ENCODE data around the gene ATP6V1F. TPM values are rescaled to one million over a fixed set of nuclear protein-coding genes. Genes with fewer than 3 reads are reported as not detected.
A peak's percentile ranks its signal among the peaks of the same experiment; 100 is the strongest.

The ATP6V1F gene
- total RNA-seq, 2 experiments from 2014 or later, result 49.6 to 54.3 TPM

- peaks cover 17% of the 10 kb centered on the region for H3K4me1 ChIP-seq (ENCODE audit: insufficient read depth, low read length)
- Mint-ChIP-seq H3K27me3 (no peaks in the 10 kb centered on the region), H3K4me1 (ENCODE audit: low read depth) (peaks cover 23% of the 10 kb centered on the region), H3K4me3 (peak overlapping the region; percentile 86), H3K9me3 (no peaks in the 10 kb centered on the region), H3K36me3 (ENCODE audit: low read depth) (peaks cover 8% of the 10 kb centered on the region), H3K27ac (no peak overlapping the region)
- ATAC-seq (ENCODE audit: poor library complexity), result peak; percentile 37
- intact Hi-C loops (cut with DNase I, micrococcal nuclease), result loop anchor here in 1 of 2 experiments (10.0 kb wide), 1 partner anchor 565 kb away; the partner anchor contains the start of gene STRIP2
- peaks cover 11% of the 10 kb centered on the region for H3K36me3 ChIP-seq (ENCODE audit: insufficient read depth, low read length)
- ChIA-PET CTCF (interaction anchor here (2.7 kb wide), 1 partner anchor 14 kb away, joined by 11 read pairs; no protein-coding TSS in a partner anchor), POLR2A (interaction anchor here (1.8 kb wide), 1 partner anchor 14 kb away, joined by 4 read pairs; no protein-coding TSS in a partner anchor)
- no peaks in the 10 kb centered on the region for H3K9me3 ChIP-seq (ENCODE audit: control insufficient read depth in 1 of 2, insufficient read depth in 1 of 2, low read length in 2 of 2)
- TF ChIP-seq, protein P1, sequence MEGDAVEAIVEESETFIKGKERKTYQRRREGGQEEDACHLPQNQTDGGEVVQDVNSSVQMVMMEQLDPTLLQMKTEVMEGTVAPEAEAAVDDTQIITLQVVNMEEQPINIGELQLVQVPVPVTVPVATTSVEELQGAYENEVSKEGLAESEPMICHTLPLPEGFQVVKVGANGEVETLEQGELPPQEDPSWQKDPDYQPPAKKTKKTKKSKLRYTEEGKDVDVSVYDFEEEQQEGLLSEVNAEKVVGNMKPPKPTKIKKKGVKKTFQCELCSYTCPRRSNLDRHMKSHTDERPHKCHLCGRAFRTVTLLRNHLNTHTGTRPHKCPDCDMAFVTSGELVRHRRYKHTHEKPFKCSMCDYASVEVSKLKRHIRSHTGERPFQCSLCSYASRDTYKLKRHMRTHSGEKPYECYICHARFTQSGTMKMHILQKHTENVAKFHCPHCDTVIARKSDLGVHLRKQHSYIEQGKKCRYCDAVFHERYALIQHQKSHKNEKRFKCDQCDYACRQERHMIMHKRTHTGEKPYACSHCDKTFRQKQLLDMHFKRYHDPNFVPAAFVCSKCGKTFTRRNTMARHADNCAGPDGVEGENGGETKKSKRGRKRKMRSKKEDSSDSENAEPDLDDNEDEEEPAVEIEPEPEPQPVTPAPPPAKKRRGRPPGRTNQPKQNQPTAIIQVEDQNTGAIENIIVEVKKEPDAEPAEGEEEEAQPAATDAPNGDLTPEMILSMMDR (IDR thresholded peaks at IDR 0.05), result no peak
- peak overlapping the region; percentile 20 for H3K4me3 ChIP-seq (ENCODE audit: low read length)
- no peak overlapping the region for H3K27ac ChIP-seq (ENCODE audit: low read depth in 1 of 2, low read length in 2 of 2)
- H3K27me3 ChIP-seq (ENCODE audit: control insufficient read depth in 1 of 2, insufficient read depth in 2 of 2, low read length in 2 of 2), result peaks cover 4 to 5% of the 10 kb centered on the region in 2 experiments
- peak in 3 of 14 experiments; percentile 11 to 48 (median 34) for DNase-seq
These were observed 7.3 kb downstream of the ATP6V1F start for GRCh38 chr7:128869944-128870285.

DNA sequence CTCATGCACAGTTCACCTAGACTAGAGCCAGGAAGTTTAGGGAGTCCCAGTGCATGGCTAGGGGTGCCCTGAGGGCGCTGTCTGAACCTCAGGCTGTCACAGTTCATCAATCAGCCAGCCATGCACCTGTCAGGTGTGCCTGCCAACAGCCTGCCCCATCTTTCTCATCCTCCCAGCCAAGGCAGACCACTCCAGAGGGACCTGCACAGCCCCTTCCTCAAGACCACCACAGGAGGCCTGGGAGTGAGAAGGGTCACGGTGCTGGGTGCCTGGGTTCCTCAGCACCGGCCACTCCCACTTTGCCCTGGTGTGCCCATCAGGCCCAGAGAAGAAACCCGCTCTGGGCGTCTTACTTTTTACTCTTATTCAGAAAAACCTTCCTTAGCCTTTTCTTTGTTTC is 8.4 kb downstream of the ATP6V1F start:
- H3K27ac Mint-ChIP-seq, result no peak overlapping the region
- peaks cover 14% of the 10 kb centered on the region for H3K4me1 ChIP-seq (ENCODE audit: insufficient read depth, low read length)

DNA sequence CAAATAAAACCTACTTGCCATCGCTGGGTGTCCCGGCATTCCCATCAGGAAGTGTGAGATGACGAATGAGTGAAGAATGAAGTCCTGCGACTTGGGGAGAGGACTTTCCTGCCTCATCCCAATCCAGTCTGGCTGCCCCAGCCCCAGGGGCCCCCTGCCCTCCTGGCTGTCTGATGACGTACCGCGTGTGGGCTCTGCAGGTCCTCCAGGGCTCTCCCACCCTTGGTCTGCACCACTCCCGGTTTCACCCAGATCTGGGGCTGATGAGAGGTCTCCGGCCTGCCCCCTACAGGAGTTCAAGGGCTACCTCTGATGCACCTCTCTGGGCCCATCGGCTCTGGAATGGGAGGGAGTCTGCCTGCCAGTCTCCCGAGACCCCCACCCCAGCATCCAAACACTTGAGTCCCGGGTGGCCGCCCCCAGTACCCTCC is 9.8 kb downstream of the ATP6V1F start:
- ATAC-seq (ENCODE audit: poor library complexity) (no peak), DNase-seq (no peak)
- ChIA-PET CTCF (no interaction called here), POLR2A (no interaction called here)
- no peaks in the 10 kb centered on the region for H3K27me3 Mint-ChIP-seq
- Histone ChIP-seq H3K27me3 (ENCODE audit: control insufficient read depth in 1 of 2, insufficient read depth in 2 of 2, low read length in 2 of 2) (peaks cover 4 to 5% of the 10 kb centered on the region in 2 experiments), H3K36me3 (ENCODE audit: insufficient read depth, low read length) (no peaks in the 10 kb centered on the region), H3K4me3 (ENCODE audit: low read length) (no peak overlapping the region), H3K9me3 (ENCODE audit: control insufficient read depth in 1 of 2, insufficient read depth in 1 of 2, low read length in 2 of 2) (no peaks in the 10 kb centered on the region), H3K27ac (ENCODE audit: low read depth in 1 of 2, low read length in 2 of 2) (no peak overlapping the region), H3K4me1 (ENCODE audit: insufficient read depth, low read length) (peaks cover 14% of the 10 kb centered on the region)
- TF ChIP-seq, protein P1 (IDR thresholded peaks at IDR 0.05), result no peak
- no peak overlapping the region for H3K27ac Mint-ChIP-seq
- no peaks in the 10 kb centered on the region for H3K36me3 Mint-ChIP-seq (ENCODE audit: low read depth)
- no peaks in the 10 kb centered on the region for H3K9me3 Mint-ChIP-seq
- peaks cover 6% of the 10 kb centered on the region for H3K4me1 Mint-ChIP-seq (ENCODE audit: low read depth)
- intact Hi-C loops (cut with DNase I, micrococcal nuclease), result no loop called here
- no peak overlapping the region for H3K4me3 Mint-ChIP-seq

More for the DNA sequence above, 8.4 kb downstream of the ATP6V1F start:
- no peaks in the 10 kb centered on the region for H3K9me3 Mint-ChIP-seq
- TF ChIP-seq, protein P1 (IDR thresholded peaks at IDR 0.05), result no peak
- Histone ChIP-seq H3K9me3 (ENCODE audit: control insufficient read depth in 1 of 2, insufficient read depth in 1 of 2, low read length in 2 of 2) (no peaks in the 10 kb centered on the region), H3K27ac (ENCODE audit: low read depth in 1 of 2, low read length in 2 of 2) (no peak overlapping the region), H3K4me3 (ENCODE audit: low read length) (no peak overlapping the region), H3K27me3 (ENCODE audit: control insufficient read depth in 1 of 2, insufficient read depth in 2 of 2, low read length in 2 of 2) (peaks cover 4 to 5% of the 10 kb centered on the region in 2 experiments), H3K36me3 (ENCODE audit: insufficient read depth, low read length) (no peaks in the 10 kb centered on the region)
- H3K27me3 Mint-ChIP-seq, result no peaks in the 10 kb centered on the region
- ATAC-seq (ENCODE audit: poor library complexity) (no peak), DNase-seq (no peak)
- peak overlapping the region; percentile 86 for H3K4me3 Mint-ChIP-seq
- peaks cover 14% of the 10 kb centered on the region for H3K4me1 Mint-ChIP-seq (ENCODE audit: low read depth)
- intact Hi-C loops (cut with DNase I, micrococcal nuclease), result no loop called here
- no peaks in the 10 kb centered on the region for H3K36me3 Mint-ChIP-seq (ENCODE audit: low read depth)
- ChIA-PET CTCF (interaction anchor here (0.6 to 2.7 kb wide), 2 partner anchors 12 to 602 kb away, joined by 3 to 11 read pairs; no protein-coding TSS in a partner anchor), POLR2A (no interaction called here)
